ENCODE data around the gene HMGXB3. TPM values are rescaled to one million over a fixed set of nuclear protein-coding genes. Genes with fewer than 3 reads are reported as not detected.

HMGXB3 gene
- total RNA-seq, 6 experiments from 2014 or later, result 7.7 to 28.3 (median 12.2) TPM

GRCh38 chr5:150077060-150077459, 76.5 kb downstream of the HMGXB3 start:
- no peaks in the 10 kb centered on the region for H3K36me3 ChIP-seq
- no peaks in the 10 kb centered on the region for H3K27me3 ChIP-seq
- H3K27ac ChIP-seq, result no peak overlapping the region
- H3K4me1 ChIP-seq, result no peaks in the 10 kb centered on the region
- intact Hi-C loops (cut with DNase I), result no loop called here
- ATAC-seq (no peak), DNase-seq (peak in 1 of 3 donors; percentile 16)
- WGBS (ENCODE audit: insufficient coverage, low coverage, low lambda C conversion rate, missing lambda C conversion rate), result 88% methylated on average over 6 of the region's 8 CpGs
- no peaks in the 10 kb centered on the region for H3K9me3 ChIP-seq
- TF ChIP-seq CTCF (IDR thresholded peaks at IDR 0.05) (no peak), POLR2A (IDR thresholded peaks at IDR 0.05) (no peak)
- no peak overlapping the region for H3K4me3 ChIP-seq

- WGBS (ENCODE audit: insufficient coverage, low coverage, low lambda C conversion rate, missing lambda C conversion rate), result 83% methylated on average over 5 of the region's 8 CpGs
- Histone ChIP-seq H3K27me3 (no peaks in the 10 kb centered on the region), H3K27ac (no peak overlapping the region), H3K4me3 (no peak overlapping the region), H3K9me3 (no peaks in the 10 kb centered on the region), H3K36me3 (no peaks in the 10 kb centered on the region), H3K4me1 (no peaks in the 10 kb centered on the region)
- TF ChIP-seq CTCF (IDR thresholded peaks at IDR 0.05) (no peak), POLR2A (IDR thresholded peaks at IDR 0.05) (no peak)
- ATAC-seq (no peak), DNase-seq (peak in 1 of 3 donors; percentile 13)
- intact Hi-C loops (cut with DNase I), result no loop called here
These were observed 77.7 kb downstream of the HMGXB3 start for GRCh38 chr5:150077996-150078801.

- DNase-seq, result peak in 1 of 3 donors; percentile 31
- Histone ChIP-seq H3K4me1 (no peaks in the 10 kb centered on the region), H3K4me3 (no peak overlapping the region), H3K36me3 (no peaks in the 10 kb centered on the region), H3K9me3 (no peaks in the 10 kb centered on the region), H3K27me3 (no peaks in the 10 kb centered on the region), H3K27ac (no peak overlapping the region)
- TF ChIP-seq CTCF (IDR thresholded peaks at IDR 0.05), result no peak
- TF ChIP-seq POLR2A (IDR thresholded peaks at IDR 0.05), result no peak
- no peak for ATAC-seq
- intact Hi-C loops (cut with DNase I), result no loop called here
- WGBS (ENCODE audit: insufficient coverage, low coverage, low lambda C conversion rate, missing lambda C conversion rate), result 75% methylated on average over 7 of the region's 7 CpGs
These were observed 78.5 kb downstream of the HMGXB3 start for GRCh38 chr5:150078802-150079689.

- ATAC-seq (no peak), DNase-seq (no peak)
- Histone ChIP-seq H3K4me3 (no peak overlapping the region), H3K27ac (no peak overlapping the region), H3K27me3 (no peaks in the 10 kb centered on the region), H3K36me3 (no peaks in the 10 kb centered on the region), H3K4me1 (no peaks in the 10 kb centered on the region), H3K9me3 (no peaks in the 10 kb centered on the region)
- no peak for TF ChIP-seq CTCF (IDR thresholded peaks at IDR 0.05)
- TF ChIP-seq POLR2A (IDR thresholded peaks at IDR 0.05), result no peak
- WGBS (ENCODE audit: insufficient coverage, low coverage, low lambda C conversion rate, missing lambda C conversion rate), result 89% methylated on average over 12 of the region's 19 CpGs
- intact Hi-C loops (cut with DNase I), result no loop called here
These were observed 79.4 kb downstream of the HMGXB3 start for GRCh38 chr5:150079909-150080461.
